ENCODE measurements around the gene FOXK1.

FOXK1 gene

GRCh38 chr7:4763091-4763793 is 81.1 kb downstream of the FOXK1 start:
- no peak for DNase-seq (ENCODE audit: low read depth in 2 of 2, low spot score in 1 of 2)

DNA sequence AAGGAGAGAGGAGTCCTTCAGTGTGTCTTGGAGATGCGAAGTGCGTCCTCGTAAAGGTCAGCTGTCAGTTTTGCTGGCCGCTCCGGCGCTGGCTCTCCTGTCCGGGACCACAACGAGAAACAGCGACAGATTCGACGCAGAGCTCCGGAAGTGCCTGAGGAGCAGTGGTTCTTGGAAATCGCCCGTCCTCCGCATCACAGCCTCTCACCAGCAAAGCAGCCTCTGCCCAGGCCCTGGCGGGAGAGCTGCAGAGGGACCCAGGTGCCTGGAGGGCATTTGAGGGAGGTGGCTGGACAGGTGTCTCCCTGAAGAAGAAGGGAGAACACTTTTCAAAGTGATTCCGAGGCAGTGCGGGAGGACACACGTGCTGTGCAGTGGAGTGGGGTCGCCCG is 81.7 kb downstream of the FOXK1 start:
- no peak for DNase-seq (ENCODE audit: low read depth in 2 of 2, low spot score in 1 of 2)

DNA sequence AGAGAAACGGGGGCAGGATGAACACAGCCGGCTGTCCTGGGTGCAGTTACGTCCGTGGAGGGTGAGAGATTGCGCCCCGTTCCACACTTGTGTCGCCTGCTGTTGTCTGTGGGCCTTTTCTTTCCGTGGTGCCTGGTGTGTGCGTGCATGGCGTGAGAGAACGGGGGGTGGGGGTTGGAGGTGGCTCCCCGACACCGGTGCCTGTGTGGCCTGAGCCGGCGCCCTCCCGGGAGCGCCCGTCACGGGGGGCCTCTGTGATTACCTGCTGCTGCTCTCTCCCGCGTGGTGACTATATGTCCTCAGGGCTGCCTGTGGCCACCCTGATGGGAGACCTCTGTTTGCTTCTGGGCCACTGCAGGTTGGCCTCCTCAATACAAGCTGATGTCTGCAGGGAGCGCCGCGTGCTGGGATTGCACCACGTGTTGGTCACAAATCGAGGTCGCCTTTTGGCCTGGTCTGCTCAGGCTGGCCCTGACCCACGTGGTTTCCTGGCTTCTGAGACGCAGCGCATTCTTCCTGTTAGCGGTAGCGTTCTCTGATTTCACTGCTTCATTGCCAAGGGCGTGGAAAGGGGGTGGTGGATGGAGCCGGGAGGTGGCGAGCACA is 82.4 kb downstream of the FOXK1 start:
- DNase-seq (ENCODE audit: low read depth in 2 of 2, low spot score in 1 of 2): no peak

DNA sequence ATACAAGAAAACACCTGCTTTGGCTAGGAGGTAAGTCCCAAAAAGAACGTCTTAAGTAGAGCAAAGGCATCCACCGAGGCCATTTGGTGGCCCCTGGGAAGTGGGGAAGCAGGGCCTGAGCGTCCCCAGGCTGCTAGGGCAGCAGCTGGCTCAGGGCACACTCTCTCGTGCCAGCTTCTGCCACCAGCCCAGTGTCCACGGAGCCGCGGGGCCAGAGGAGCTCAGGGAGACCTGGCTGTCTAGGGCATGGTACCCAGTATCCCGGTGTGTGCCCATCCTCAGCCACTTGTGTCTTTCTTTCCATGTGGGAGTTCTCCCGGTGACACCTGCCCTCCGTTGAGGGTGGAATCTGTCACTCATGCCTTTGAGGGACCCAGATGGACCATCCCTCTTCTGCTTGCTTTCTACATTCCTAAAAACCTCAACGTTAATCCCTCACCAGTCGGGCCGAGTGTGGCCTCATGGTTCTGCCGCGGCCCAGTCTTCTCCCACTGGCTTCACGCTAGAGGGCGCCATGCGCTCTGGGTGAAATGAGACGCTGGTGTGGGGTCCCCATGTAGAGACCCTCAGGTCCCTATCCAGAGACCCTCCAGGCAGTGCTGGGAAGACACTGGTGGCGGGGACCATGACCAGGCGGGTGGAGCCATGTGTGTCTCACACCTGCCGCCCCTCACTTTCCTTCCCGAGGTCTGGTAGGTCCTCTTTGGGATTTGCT is 83.8 kb downstream of the FOXK1 start:
- no peak for DNase-seq (ENCODE audit: low read depth in 2 of 2, low spot score in 1 of 2)

GRCh38 chr7:4766666-4767519 is 84.8 kb downstream of the FOXK1 start:
- no peak for DNase-seq (ENCODE audit: low read depth in 2 of 2, low spot score in 1 of 2)

DNA sequence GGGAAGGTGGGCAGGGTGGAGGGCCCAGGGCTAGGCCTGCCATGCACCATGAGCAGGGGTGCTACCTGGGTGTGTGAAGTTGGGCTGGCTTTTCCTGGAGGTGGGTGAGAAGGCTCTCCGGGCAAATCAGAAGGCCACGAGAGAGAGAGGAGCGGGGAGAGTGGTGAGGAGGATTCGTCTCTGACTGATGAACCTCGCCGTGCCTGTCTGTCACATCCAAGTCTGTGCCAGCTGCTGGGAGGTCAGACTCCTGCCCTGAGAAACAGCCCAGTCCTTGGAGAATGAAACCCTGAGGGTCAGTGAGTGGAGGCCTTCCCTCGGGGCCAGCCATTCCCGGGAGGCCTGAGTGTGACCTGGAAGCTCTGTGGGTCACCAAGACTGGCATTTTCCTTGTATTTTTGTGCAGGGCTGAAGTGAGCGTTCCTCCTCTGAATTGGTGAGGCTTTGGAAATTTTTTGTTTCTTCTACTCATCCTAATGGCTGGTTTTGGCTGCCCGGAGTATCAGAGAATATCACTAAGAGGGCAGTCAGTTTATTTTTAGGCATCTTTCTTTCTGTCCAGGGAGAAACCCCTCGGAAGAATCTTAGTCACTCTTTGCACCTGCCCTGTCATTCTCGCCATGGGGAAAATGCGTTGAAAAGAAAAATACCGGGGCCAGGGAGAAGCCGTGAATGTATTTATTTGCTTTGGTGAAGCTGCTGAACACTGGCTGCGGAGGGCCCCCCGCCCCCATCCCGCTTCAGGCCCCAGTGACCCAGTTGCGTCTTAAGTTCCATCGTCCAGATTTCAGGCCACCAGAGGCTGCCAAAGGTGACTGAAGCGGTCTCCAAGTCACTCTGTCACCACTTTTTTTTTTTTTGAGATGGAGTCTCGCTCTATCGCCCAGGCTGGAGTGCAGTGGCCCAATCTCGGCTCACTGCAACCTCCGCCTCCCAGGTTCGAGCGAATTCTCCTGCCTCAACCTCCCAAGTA is 86.8 kb downstream of the FOXK1 start:
- DNase-seq (ENCODE audit: low read depth in 2 of 2, low spot score in 1 of 2): no peak

- DNase-seq (ENCODE audit: low read depth in 2 of 2, low spot score in 1 of 2): no peak
Measured at GRCh38 chr7:4769761-4770160, 87.7 kb downstream of the FOXK1 start.

- no peak for DNase-seq (ENCODE audit: low read depth in 2 of 2, low spot score in 1 of 2)
Measured at GRCh38 chr7:4770886-4771285, 88.8 kb downstream of the FOXK1 start.

DNA sequence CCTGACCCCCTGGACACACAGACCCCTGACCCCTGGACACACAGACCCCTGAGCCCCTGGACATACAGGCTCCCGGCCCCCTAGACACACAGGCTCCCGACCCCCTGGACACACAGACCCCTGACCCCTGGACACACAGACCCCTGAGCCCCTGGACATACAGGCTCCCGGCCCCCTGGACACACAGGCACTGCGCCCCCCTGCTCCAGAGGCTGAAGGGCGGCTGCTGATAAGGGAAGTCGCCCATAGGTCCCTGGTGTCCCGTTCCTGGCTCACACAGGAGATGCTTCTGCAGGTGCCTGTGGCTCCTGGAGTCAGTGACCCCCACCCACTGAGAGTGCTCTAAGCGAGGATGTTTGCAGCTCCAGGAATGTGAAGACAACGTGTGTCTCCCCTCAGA is 89.6 kb downstream of the FOXK1 start:
- no peak for DNase-seq (ENCODE audit: low read depth in 2 of 2, low spot score in 1 of 2)

DNA sequence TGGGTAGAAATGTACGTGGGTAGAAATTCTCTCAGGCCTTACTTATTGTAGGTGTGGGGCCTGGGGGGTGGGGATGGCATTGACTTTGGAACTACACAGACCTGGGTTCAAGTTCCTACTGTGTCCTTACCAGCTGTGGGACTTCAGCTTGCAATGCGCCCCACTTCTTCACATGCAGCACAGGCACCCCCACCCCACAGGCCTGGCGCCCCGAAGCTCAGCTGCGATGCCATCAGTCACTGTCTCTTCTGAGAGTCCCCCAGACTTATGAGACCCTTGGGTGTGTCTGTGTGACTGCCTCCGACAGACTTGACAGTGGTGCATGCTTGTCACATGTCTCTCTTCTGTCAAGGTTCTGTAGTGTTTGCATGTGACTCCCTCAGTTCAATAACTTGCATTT is 90.2 kb downstream of the FOXK1 start:
- no peak for DNase-seq (ENCODE audit: low read depth in 2 of 2, low spot score in 1 of 2)

DNA sequence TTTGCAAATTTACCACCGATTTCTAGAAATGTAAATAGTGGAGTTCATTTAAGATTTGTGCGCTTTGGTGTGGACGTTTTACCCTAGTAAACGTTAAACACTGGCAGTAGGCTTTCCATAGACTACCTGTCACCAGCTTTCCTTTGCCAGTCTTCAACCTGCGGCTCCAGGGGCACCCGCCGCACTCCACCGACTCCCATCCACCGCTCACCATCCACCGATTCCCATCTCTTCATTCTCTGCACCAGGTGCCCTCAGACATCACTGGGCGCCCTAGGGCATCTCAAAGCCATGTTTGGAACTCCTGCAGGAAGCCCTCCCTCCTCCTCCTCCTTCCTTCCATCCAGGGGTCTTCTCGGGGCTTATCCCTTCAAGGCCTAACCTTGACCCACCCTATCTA is 91.9 kb downstream of the FOXK1 start:
- no peak for DNase-seq (ENCODE audit: low read depth in 2 of 2, low spot score in 1 of 2)

- peak in 1 of 2 donors; percentile 4 for DNase-seq (ENCODE audit: low read depth in 2 of 2, low spot score in 1 of 2)
Measured at GRCh38 chr7:4774658-4775249, 92.7 kb downstream of the FOXK1 start.

GRCh38 chr7:4775250-4775847 is 93.3 kb downstream of the FOXK1 start, which contains the start of gene AP5Z1:
AP5Z1 (plus strand) TSS chr7:4775623; CDS start chr7:4775716, 93 bp downstream.
- peak; percentile 82 to 91 for DNase-seq (ENCODE audit: low read depth in 2 of 2, low spot score in 1 of 2)

- peak; percentile 14 to 16 for DNase-seq (ENCODE audit: low read depth in 2 of 2, low spot score in 1 of 2)
Measured at GRCh38 chr7:4775848-4776623, 93.9 kb downstream of the FOXK1 start.

DNA sequence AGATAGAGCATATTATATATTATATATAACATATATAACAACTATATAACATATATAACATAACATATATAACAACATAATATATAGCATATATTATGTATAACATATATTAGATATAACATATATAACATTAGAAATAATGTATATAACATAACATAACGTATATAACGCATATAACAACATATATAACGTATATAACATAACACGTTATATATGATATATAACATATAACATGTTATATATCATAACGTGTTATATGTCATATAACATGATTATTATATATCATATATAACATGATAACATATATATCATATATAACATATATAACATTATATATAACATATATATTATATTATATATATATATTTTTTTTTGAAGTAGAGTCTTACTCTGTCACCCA is 97.0 kb downstream of the FOXK1 start:
- no peak for DNase-seq (ENCODE audit: low read depth in 2 of 2, low spot score in 1 of 2)

DNA sequence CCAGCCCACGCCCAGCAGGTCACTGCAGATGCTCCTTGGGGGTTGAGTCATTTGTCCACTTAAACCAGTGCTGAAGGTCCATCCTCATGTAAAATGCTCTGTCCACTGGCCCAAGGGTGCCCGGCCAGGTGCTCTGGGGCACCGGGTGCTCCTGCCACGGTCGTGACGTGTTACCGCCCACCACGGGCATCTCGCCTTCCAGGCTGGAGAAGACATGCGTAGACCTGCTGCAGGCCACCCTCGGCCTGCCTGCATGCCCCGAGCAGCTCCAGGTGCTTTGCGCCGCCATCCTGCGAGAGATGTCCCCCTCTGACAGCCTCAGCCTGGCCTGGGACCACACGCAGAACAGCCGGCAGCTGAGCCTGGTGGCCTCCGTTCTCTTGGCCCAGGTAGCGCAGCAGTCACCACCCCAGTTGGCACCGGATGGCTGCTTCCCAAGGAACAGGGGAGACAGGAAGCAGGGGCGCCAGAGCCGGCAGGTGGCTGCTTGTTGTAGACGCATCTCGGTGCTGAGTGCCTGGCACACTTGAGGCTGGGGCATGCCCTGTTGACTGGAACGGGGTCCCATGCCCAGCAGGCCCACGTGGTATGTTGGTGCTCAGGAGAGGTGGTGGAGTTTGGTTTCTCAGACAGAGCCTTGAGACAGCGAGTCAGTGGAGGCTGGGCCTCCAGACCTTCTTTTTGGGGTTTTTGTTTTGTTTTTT is 99.4 kb downstream of the FOXK1 start:
- no peak for DNase-seq (ENCODE audit: low read depth in 2 of 2, low spot score in 1 of 2)

- DNase-seq (ENCODE audit: low read depth in 2 of 2, low spot score in 1 of 2): no peak
Measured at GRCh38 chr7:4782333-4783291, 100.5 kb downstream of the FOXK1 start.

Data from stimulated activated CD8-positive, alpha-beta memory T cell treated with anti-CD3 and anti-CD28 coated beads, Interleukin-4, amount 100 ng/mL, for 4 hours (primary cell).